GM21423 (cell line): Measurements from ENCODE around the gene OBSCN.

Experiments used
- ATAC-seq: cut with Tn5 transposase; IDR thresholded peaks from one replicate; pipeline ENCODE4 v1.9.1; 2021; ENCODE audit warnings: mild to moderate bottlenecking, moderate library complexity; ENCODE audit not compliant: unreplicated experiment

Gene OBSCN

GRCh38 chr1:228394571-228395394 is 186.9 kb downstream of the OBSCN start:
- ATAC-seq = no peak

- ATAC-seq = no peak
Observed at GRCh38 chr1:228396770-228397662, 189.2 kb downstream of the OBSCN start.

- no peak for ATAC-seq
Observed at GRCh38 chr1:228397966-228398365, 190.1 kb downstream of the OBSCN start.

DNA sequence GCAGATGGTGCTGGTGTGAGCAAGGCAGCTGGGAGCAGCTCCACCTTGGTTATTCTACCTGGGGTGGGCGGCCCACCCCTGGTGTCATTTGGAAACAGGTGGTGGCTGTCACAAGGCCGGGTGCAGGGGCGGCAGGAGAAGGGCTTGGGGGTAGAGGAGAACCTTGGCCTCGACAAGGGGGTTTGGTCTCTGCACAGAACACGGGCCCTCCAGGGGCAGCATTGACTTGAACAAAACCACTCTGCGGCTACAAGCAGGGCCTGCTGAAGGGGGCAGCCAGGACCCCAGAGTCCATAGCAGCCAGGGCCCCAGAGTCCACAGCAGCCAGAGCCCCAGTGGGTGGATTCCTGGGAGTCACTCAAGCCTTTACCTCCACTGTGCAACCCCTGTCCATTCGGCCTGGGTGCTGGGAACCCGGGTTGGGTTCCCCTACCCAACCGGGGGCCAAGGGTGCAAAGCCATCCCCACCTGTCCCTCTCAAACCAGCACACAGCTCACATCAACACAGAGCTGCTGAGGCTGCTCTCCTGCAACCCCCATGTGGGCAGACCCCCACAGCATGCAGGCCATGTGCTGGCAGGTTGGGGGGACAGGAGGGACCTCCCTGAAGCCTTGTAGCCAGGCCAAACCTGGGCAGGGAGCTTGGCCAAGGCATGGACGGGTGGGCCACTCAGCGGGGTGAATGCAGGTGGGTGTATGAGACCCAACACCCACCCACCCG is 191.1 kb downstream of the OBSCN start:
- ATAC-seq = no peak

DNA sequence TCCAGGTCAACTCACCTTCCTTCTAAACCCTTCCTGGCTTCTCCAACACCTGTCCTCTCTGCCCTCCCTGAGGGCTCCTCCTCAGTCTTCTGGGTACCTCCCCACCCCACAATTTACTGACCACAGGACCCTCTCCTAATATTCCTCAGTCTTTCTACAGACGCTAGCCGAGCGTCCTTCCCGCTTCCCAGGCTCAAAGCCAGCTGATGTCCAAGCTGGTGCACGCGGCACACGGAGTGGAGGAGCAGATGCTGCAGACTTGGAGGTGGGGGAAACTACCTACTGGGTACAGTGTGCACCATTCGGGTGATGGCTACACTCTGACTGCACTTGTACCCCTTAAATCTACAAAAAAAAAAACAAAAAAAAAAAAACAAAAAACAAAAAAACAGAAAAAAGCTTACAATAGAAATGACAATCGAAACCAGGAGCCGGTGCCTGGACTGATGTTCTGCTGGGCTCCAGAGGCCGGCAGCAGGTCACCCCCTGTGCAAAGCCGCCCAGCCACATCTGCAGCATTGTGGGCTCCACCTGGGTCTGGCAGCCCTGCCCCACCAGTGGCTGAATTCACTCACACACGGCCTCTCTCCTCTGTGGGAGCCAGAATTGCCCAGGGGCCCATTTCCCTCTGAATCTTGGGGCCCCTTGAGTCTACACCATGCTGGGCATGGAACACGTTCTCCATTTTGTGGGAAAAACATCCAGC is 191.8 kb downstream of the OBSCN start:
- ATAC-seq = no peak

GRCh38 chr1:228400237-228400651 is 192.4 kb downstream of the OBSCN start:
- no peak for ATAC-seq

DNA sequence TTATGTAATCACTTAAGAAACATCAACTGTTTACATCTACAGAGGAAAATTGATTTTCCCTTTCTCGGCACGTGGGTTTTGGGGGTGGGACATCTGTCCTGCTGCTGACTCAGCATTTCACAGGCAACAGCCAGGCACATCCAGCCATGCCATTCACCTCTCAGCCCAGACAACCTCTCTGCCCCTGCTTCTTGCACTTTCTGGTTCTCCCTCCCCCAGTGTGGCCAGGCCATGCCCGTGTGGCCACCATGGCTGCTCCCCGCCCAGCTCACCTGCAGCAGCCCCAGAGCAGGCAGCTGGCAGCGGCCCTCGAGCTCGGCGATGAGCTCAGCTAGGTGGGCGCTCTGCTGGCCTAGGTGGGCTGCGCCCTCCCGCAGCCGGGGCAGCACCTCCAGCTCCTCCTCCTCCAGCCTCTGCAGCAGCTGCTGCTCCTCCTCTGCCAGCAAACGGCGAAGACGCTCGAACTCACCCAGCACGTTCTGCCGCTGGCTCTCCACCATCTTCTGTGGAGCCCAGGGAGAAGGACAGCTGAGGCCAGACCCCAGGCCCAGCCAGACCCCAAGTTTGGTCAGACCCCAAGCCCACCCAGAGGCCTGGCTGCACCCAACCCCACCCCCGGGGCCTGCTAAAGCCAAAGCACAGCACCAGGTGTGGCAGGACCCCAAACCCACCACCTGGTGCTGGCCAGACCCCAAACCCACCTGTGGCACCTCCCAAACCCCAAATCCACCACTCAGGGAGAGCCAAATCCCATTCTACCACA is 193.0 kb downstream of the OBSCN start:
- ATAC-seq = no peak

DNA sequence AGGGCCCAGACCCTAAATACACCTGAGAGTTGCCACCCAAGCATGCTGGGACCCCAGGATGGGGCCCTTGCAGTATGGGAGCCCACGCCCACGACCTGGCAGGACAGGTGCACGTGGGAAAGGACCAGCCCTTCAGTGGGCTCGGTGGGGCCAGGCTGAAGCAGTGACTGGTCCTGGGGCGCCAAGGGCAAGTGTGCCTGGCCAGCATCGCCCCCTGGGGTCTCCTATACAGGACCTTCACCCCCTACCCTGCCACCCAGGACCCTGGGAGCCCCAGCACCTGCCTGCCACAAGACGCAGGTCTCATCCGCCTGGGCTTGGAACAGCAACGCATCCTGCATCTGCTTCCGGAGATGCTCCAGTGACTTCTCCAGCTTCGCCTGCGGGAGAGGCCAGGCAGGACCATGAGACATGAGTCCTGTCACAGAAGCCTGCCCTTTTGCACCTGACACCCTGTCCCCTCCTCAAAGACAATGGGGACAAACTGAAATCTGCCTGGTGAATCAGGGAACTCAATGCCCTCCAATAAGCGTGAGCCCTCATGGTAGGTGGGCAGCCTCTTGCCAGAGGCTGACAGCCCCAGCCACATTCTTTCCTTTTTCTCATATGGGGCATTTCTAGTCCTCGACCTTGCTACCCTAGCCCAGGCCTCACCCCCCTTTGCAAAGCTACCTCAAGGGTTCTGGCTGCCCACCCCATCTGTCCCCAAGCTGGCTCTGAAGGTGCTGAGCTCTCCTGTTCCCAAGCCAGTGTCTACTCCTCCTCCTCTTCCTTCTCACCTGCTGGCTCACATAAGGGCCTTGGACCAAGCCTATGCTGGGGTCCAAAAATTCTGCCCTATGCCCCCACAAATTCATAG is 194.2 kb downstream of the OBSCN start:
- no peak for ATAC-seq

DNA sequence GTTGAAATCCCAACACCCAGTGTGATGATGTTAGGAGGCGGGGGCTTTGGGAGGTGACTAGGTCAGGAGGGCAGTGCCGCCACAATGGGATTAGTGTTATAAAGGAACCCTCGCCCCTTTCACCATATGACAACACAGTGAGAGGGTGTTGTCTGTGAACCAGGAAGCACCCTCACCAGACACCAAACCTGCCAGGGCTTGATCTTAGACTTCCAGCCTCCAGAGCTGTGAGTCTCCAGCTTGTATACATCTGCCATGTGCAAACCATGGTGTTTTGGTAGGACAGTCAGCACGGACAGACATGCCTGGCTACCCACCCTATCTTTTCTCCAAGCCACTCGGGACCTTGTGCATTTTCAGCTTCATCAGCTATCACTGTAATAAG is 194.8 kb downstream of the OBSCN start:
- no peak for ATAC-seq

DNA sequence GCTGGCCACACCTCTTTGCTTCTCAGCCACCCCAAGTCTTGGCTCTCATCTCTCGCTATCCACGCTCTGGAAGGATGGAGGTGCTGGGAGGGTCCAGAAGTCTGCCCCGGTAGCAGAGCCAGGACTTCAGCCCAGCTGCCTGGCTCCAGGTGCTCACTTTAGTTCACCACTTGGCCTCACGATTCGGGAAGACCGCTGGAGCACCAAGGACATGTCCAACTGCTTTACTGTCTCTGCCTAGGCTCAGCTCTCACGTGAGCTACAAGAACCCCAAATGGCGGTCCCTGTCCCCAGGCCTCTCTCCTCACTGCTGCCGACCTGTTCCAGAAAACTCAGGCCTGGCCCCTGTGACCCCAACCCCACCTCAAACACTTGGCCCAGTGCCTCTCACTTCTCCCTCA is 195.4 kb downstream of the OBSCN start:
- ATAC-seq = no peak

- ATAC-seq = no peak
Observed at GRCh38 chr1:228404107-228404720, 196.4 kb downstream of the OBSCN start.

- no peak for ATAC-seq
Observed at GRCh38 chr1:228405200-228405978, 197.5 kb downstream of the OBSCN start.

- peak; percentile 20 for ATAC-seq
Observed at GRCh38 chr1:228405979-228406228, 198.1 kb downstream of the OBSCN start.

DNA sequence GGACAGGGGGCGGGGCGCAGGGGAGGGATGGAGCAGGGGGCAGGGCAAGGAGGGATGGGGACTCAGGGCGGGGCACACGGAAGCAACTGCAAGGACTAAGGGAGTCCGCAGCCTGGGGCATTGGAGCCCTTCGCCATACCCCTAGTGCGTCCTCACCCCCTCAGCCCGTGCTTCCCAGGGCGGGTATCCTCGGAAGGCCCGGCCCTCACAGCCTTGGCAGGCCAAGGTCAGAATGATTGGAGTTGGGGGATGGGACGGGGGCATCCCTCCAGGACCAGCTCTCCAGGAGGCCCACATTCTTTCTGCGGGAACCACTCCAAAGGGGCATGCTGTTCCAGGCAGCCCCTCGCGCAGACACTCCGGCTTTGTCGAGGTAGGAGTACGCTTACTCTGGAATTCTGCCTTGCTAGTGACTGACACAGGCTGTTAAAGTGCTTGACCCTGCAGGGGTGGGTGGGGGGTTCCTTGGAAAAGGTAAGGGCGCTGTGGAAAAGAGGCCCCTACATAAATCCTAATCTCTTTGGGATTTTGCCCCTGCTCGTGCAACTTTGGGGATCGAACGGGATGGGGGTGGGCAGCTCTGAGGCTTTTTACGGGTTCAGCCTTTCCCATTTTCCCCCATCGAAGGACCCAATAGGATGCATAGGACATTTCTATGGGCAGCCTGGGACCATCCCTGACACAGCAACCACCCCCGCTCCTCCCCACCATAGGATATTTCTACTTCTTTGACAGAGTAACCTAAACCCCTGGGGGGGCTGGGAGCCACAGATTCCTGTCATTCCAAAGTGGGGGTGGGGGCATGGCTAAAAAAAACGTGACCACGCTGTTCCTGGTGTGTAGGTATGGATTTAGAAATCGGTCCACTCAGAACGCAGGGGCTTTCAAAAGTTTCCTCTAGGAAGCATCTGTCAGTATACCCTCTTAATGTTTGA is 199.5 kb downstream of the OBSCN start:
- no peak for ATAC-seq

GRCh38 chr1:228408041-228408868 is 200.4 kb downstream of the OBSCN start:
- ATAC-seq = no peak
